Progenitor cell of endocrine pancreas (in vitro differentiated cells): ENCODE data around the gene TBCD. TPM values are rescaled to one million over a fixed set of nuclear protein-coding genes. Genes with fewer than 3 reads are reported as not detected.

Source experiments
- DNase-seq: peaks from one replicate; pipeline ENCODE4 v3.0.0; 2021; ENCODE audit warnings: low spot score; ENCODE audit not compliant: unreplicated experiment
- H3K27ac Mint-ChIP-seq: 2 replicates; pipeline ENCODE4 v1.8.0; 2021; ENCODE audit warnings: mild to moderate bottlenecking, moderate library complexity, mixed read lengths
- H3K27me3 Mint-ChIP-seq: 2 replicates; pipeline ENCODE4 v1.8.0; 2021; ENCODE audit warnings: mixed read lengths
- H3K36me3 Mint-ChIP-seq: 2 replicates; pipeline ENCODE4 v1.8.0; 2022; ENCODE audit warnings: mixed read lengths; ENCODE audit not compliant: insufficient read depth
- H3K4me1 Mint-ChIP-seq: 2 replicates; pipeline ENCODE4 v1.8.0; 2021; ENCODE audit warnings: low read depth, mixed read lengths
- H3K4me3 Mint-ChIP-seq: 2 replicates; pipeline ENCODE4 v1.8.0; 2021; ENCODE audit warnings: low read depth, mild to moderate bottlenecking, moderate library complexity, mixed read lengths
- H3K9me3 Mint-ChIP-seq: 2 replicates; pipeline ENCODE4 v1.8.0; 2021; ENCODE audit warnings: low read depth, mixed read lengths
- CTCF ChIP-seq: fragments of 200-600 bp; sonication (generic); IDR thresholded peaks from one replicate; pipeline ENCODE4 v1.5.0; 2021; ENCODE audit warnings: antibody characterized with exemption, mild to moderate bottlenecking; ENCODE audit not compliant: unreplicated experiment
- total RNA-seq: library from RNA; stranded (reverse); gene quantifications from 2 replicates; pipeline ENCODE4 v1.2.1, GENCODE V29; 2021

Gene TBCD
- total RNA-seq, 1 donor from 2014 or later, result 95.6 TPM

DNA sequence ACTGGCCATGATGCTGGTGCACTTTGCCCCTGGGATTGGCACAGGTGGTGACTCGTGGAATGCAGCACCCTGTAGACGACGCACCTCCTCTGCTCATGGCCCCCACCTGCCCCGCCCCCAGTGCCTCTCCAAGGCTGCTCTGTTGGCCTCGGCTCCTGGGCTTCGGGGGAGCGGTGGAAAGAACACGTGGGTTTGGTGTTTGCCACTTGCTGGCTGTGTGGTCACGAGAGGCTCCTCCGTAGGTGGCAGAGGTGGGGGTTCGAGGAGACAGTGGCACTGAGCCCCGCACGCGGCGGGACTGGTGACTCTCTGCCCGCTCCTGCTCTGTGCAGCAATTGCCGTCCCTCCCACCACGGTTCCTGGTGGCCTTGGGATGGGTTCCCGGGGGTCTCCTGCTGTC lies 170.8 kb downstream of the TBCD start:
- peaks cover 23% of the 10 kb centered on the region for H3K36me3 Mint-ChIP-seq
- no peaks in the 10 kb centered on the region for H3K27me3 Mint-ChIP-seq

DNA sequence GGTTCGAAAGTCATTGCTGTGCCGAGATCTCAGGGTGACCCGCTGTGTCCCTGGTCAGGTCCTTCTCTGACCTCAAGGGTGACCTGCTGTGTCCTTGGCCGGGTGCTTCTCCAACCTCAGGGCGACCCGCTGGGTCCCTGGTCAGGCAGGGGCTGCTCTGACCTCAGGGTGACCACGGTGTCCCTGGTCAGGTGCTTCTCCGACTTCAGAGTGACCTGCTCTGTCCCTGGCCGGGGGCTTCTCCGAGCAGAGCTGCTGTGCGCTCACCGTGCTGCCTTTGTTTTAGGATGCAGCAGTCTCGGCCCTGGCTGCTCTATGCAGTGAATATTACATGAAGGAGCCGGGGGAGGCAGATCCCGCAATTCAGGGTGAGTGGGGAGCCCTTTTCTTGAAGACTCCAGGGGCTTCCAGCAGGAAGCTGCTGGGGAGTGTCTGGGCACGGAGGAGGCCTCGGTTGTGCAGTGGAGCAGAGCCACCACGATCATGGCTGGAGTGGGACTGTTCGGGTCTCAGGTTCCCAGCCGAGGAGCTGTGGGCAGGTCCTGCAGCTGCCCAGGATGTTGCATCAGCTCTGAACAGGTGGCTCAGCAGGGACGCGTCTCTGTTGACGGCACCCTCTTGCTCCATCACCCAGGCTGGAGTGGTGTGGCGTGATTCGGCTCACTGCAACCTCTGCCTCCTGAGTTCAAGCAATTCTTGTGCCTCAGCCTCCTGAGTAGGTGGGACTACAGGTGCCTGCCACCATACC lies 171.7 kb downstream of the TBCD start:
- peaks cover 23% of the 10 kb centered on the region for H3K36me3 Mint-ChIP-seq
- H3K27ac Mint-ChIP-seq, result no peak overlapping the region
- no peaks in the 10 kb centered on the region for H3K27me3 Mint-ChIP-seq
- H3K9me3 Mint-ChIP-seq, result no peaks in the 10 kb centered on the region
- no peak for TF ChIP-seq CTCF
- H3K4me1 Mint-ChIP-seq, result peaks cover 2% of the 10 kb centered on the region
- DNase-seq, result no peak
- H3K4me3 Mint-ChIP-seq, result no peak overlapping the region

More for the DNA sequence above, 170.8 kb downstream of the TBCD start:
- DNase-seq, result no peak
- Mint-ChIP-seq H3K9me3 (no peaks in the 10 kb centered on the region), H3K4me1 (peaks cover 2% of the 10 kb centered on the region), H3K27ac (no peak overlapping the region), H3K4me3 (no peak overlapping the region)
- no peak for TF ChIP-seq CTCF

- no peaks in the 10 kb centered on the region for H3K27me3 Mint-ChIP-seq
- peaks cover 25% of the 10 kb centered on the region for H3K36me3 Mint-ChIP-seq
- DNase-seq, result no peak
- no peak overlapping the region for H3K27ac Mint-ChIP-seq
- TF ChIP-seq CTCF, result no peak
- peaks cover 2% of the 10 kb centered on the region for H3K4me1 Mint-ChIP-seq
- no peaks in the 10 kb centered on the region for H3K9me3 Mint-ChIP-seq
- no peak overlapping the region for H3K4me3 Mint-ChIP-seq
Observed at GRCh38 chr17:82924214-82924613, 172.3 kb downstream of the TBCD start.

GRCh38 chr17:82924812-82925211 lies 172.9 kb downstream of the TBCD start:
- DNase-seq, result no peak
- Mint-ChIP-seq H3K36me3 (peaks cover 22% of the 10 kb centered on the region), H3K4me3 (no peak overlapping the region), H3K27ac (no peak overlapping the region), H3K9me3 (no peaks in the 10 kb centered on the region), H3K27me3 (no peaks in the 10 kb centered on the region), H3K4me1 (peaks cover 2% of the 10 kb centered on the region)
- no peak for TF ChIP-seq CTCF

GRCh38 chr17:82925336-82925735 lies 173.5 kb downstream of the TBCD start:
- no peaks in the 10 kb centered on the region for H3K9me3 Mint-ChIP-seq
- H3K4me1 Mint-ChIP-seq, result peaks cover 2% of the 10 kb centered on the region
- peaks cover 21% of the 10 kb centered on the region for H3K36me3 Mint-ChIP-seq

More at GRCh38 chr17:82925336-82925735, 173.5 kb downstream of the TBCD start:
- no peak for TF ChIP-seq CTCF
- Mint-ChIP-seq H3K27ac (no peak overlapping the region), H3K4me3 (no peak overlapping the region), H3K27me3 (no peaks in the 10 kb centered on the region)
- DNase-seq, result no peak
